Testis (tissue), 2 donors: ENCODE measurements around the gene ABCA5.

Source experiments
- POLR2A ChIP-seq: fragments of 450-650 bp; IDR thresholded peaks from one replicate; pipeline ENCODE4 v1.6.1; 2017; ENCODE audit warnings: antibody characterized with exemption, mild to moderate bottlenecking, moderate library complexity
- TF ChIP-seq, protein P1 (sequence below), 3 experiments: fragments of 450-650 bp in 2 of 3; fragments of 200-600 bp in 1 of 3; sonication (generic) in 1 of 3; IDR thresholded peaks; one replicate each; pipeline ENCODE4 v1.5.1; 2016 to 2019; ENCODE audit warnings: antibody characterized with exemption in 3 of 3, mild to moderate bottlenecking in 2 of 3, moderate library complexity in 1 of 3

DNA sequence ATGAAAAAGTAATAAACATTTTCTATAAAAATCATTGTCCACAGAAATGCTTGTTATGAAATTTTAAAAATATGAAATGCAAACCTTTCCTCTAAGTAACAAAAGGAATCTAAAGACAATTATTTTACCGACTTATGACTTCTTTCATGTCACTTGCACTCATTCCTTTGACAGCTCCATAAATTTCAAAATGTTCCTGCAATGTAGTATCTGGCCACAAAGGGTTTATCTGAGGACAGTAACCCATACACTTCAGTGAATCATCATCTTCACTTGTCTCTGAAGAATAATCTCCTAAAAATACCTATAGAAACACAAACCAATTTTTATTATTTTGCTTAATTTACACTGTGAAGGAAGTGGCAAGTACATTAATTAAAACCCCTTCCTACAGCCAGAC is 72.7 kb downstream of the ABCA5 start:
- TF ChIP-seq, protein P1, sequence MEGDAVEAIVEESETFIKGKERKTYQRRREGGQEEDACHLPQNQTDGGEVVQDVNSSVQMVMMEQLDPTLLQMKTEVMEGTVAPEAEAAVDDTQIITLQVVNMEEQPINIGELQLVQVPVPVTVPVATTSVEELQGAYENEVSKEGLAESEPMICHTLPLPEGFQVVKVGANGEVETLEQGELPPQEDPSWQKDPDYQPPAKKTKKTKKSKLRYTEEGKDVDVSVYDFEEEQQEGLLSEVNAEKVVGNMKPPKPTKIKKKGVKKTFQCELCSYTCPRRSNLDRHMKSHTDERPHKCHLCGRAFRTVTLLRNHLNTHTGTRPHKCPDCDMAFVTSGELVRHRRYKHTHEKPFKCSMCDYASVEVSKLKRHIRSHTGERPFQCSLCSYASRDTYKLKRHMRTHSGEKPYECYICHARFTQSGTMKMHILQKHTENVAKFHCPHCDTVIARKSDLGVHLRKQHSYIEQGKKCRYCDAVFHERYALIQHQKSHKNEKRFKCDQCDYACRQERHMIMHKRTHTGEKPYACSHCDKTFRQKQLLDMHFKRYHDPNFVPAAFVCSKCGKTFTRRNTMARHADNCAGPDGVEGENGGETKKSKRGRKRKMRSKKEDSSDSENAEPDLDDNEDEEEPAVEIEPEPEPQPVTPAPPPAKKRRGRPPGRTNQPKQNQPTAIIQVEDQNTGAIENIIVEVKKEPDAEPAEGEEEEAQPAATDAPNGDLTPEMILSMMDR (IDR thresholded peaks at IDR 0.05): no peak
- no peak for TF ChIP-seq POLR2A
